Muscle of leg (tissue), 11 donors: ENCODE results near the gene SCYGR2. TPM values are rescaled to one million over a fixed set of nuclear protein-coding genes. Genes with fewer than 3 reads are reported as not detected.

ENCODE experiments used
- DNase-seq: peaks from one replicate; pipeline ENCODE4 v3.0.0; 2013
- H3K27ac ChIP-seq: one replicate; pipeline ENCODE4 v1.5.1; 2013; ENCODE audit warnings: mild to moderate bottlenecking, low read length, control low read depth
- H3K27me3 ChIP-seq: one replicate; pipeline ENCODE4 v1.6.1; 2013; ENCODE audit warnings: low read length; ENCODE audit not compliant: control insufficient read depth, insufficient read depth
- H3K36me3 ChIP-seq: one replicate; pipeline ENCODE4 v1.6.1; 2013; ENCODE audit warnings: low read length; ENCODE audit not compliant: control insufficient read depth, insufficient read depth
- H3K4me1 ChIP-seq: one replicate; pipeline ENCODE4 v1.6.1; 2013; ENCODE audit warnings: low read length; ENCODE audit not compliant: control insufficient read depth, insufficient read depth
- H3K4me3 ChIP-seq: one replicate; pipeline ENCODE4 v1.5.1; 2013; ENCODE audit warnings: low read length, control low read depth
- H3K9me3 ChIP-seq: replicated peaks from 2 replicates; pipeline ENCODE4 v1.6.1; 2013; ENCODE audit warnings: low read depth, low read length; ENCODE audit not compliant: control insufficient read depth
- WGBS: methylation state at CpG from one replicate; pipeline ENCODE4 v1.1.5; 2013; ENCODE audit warnings: missing lambda C conversion rate; ENCODE audit not compliant: insufficient coverage; 5-methylcytosine and 5-hydroxymethylcytosine counted together
- polyA plus RNA-seq, 8 donors: library from polyadenylated mRNA; unstranded; fragments of 120-200 nt; gene quantifications; one replicate each; pipeline versions ENCODE4 v1.2.1 to v1.2.3, GENCODE V29; 2013; ENCODE audit warnings: inconsistent platforms in 1 of 8, low replicate concordance in 1 of 8; ENCODE audit not compliant: insufficient read length in 8 of 8, insufficient read depth in 1 of 8
- total RNA-seq: library from RNA; stranded (reverse); fragments of 120-200 nt; gene quantifications from one replicate; pipeline ENCODE4 v1.2.4, GENCODE V29; 2013

The SCYGR2 gene
- total and polyA plus RNA-seq, 9 donors: not detected

DNA sequence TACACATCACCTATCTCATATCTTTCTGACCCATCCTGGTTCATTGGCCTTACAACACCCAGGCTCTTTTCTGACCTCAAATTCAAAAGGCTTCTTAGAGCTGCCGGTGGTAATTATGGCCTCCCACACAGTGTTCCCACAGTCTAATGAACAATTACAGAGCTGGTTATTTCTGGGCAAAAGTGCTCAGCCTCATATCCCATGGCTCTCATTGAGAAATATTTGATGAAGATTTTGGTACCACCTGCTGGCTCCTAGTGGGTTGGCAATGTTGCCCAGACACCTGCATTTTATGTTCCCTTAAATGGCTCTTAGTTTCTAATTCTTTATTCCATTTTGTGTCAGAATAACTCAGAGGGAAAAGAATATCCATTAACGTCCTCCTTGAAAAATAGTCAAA, 20.1 kb upstream of the SCYGR2 start:
- no peaks in the 10 kb centered on the region for H3K27me3 ChIP-seq
- no peaks in the 10 kb centered on the region for H3K4me1 ChIP-seq
- H3K4me3 ChIP-seq: no peak overlapping the region
- WGBS: no CpG with 5 or more reads among the region's 2 CpGs
- H3K27ac ChIP-seq: no peak overlapping the region
- no peak for DNase-seq
- peaks cover 9% of the 10 kb centered on the region for H3K9me3 ChIP-seq
- no peaks in the 10 kb centered on the region for H3K36me3 ChIP-seq

DNA sequence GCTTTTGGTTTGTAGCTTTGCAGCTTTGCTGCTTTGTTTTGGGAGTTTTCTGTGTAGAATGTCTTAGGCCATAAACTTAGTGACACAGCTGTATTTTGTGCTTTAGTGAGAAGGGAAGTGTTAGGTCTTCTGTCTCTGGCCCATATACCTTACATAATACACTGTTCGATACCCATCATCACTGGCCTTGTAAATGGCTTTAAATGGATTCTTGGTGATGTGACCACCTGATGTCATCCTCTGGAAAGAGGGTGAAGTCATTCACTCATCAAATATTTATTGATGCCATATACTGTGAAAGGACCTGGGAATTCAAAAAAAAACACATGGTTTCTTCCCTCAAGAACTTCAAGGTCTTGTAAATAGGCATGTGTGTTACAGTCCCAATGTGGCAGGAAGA, 18.9 kb upstream of the SCYGR2 start:
- no peak for DNase-seq
- Histone ChIP-seq H3K4me3 (no peak overlapping the region), H3K4me1 (no peaks in the 10 kb centered on the region), H3K9me3 (peaks cover 9% of the 10 kb centered on the region), H3K36me3 (no peaks in the 10 kb centered on the region), H3K27ac (no peak overlapping the region), H3K27me3 (no peaks in the 10 kb centered on the region)
- WGBS: no CpG with 5 or more reads among the region's 1 CpG

DNA sequence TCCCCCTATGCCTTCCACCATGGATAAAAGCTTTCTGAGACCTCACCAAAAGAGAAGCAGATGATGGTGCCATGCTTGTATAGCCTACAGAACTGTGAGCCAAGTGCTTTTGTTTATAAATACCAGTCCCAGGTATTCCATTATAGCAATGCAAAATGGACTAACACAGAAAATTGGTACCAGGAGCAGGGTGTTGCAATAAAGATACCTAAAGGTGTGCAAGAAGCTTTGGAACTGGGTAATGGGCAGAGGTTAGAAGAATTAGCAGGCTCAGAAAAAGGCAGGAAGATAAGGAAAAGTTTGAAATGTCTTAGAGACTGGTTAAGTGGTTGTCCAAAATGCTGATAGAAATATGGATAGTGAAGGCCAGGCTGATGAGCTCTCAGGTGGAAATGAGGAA, 16.3 kb upstream of the SCYGR2 start:
- H3K9me3 ChIP-seq: peaks cover 9% of the 10 kb centered on the region
- no peak overlapping the region for H3K27ac ChIP-seq
- no peaks in the 10 kb centered on the region for H3K27me3 ChIP-seq
- no peak for DNase-seq
- no peaks in the 10 kb centered on the region for H3K36me3 ChIP-seq
- no peaks in the 10 kb centered on the region for H3K4me1 ChIP-seq
- no peak overlapping the region for H3K4me3 ChIP-seq

DNA sequence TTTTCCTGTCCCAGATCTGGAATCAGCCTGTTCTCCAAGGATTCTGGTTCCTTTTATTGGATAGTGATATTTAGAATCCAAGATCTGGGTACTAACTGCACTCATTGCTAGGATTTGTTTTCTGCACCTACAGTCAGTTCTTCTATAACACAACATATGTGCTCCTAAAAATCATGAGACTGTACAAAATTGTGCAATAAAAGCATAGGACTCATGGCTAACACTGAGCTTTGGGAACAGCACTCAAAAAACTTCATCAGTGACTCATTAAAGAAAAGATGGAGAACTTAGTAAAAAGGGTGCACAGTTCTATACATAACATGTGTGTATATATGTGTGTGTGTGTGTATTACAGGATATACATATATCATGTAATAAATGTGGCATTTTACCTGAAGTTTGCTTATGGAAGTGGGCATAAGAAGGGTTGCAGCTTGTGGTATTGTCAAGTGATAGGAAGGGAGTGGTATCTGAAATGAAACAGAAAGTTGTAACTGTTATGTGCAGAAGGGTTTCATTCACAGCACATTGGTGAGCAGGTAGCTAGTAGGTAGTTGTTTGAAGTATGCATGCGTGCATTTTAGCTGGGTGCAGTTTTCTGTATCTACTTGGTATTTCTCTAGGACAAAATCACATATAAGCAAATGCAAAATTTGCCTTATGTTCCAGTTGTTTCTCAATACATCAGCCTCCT, 5.9 kb upstream of the SCYGR2 start:
- Histone ChIP-seq H3K4me3 (no peak overlapping the region), H3K27me3 (no peaks in the 10 kb centered on the region), H3K36me3 (no peaks in the 10 kb centered on the region), H3K4me1 (no peaks in the 10 kb centered on the region), H3K9me3 (no peaks in the 10 kb centered on the region), H3K27ac (no peak overlapping the region)
- no peak for DNase-seq
- WGBS: no CpG with 5 or more reads among the region's 1 CpG

DNA sequence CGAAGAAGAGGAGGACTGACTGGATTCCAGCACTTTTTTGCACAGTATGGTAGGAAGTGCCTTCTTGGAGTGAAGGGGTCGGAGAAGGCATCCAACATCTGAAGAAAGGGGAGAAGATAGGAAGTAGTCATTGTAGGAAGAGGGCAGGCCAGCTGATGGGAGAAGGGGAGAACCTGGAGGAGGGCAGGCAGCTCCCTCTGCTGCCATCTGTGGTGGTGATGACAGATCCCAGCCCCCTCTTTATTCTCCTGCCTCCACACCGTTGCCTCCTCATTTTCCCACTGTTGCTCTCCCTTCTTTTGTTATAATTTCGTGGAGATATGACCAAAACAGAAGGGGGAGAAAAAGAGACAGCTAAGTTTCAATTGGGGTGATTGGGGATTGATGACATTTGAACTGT, 2.9 kb upstream of the SCYGR2 start:
- 100% methylated on average over 1 of the region's 4 CpGs for WGBS

DNA sequence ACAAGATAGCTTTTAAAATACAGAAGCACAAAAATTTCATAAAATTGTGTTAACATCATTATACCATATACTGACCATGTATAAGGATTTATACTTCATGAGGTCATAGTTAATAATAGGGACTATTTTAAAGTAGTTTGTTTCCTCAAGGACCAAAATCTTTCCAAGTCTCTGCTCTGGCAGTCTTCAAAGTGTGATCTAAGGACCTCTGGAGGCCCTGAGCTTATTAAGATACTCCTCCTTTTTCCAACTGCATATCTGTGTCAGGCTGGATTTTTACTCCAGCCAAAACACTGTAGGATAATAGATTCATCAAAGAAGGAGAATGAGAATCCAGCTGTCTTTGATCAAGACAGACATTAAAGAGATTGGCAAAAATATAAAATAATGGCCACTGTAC, 1.7 kb upstream of the SCYGR2 start:
- peak; percentile 81 for DNase-seq
- Histone ChIP-seq H3K27ac (no peak overlapping the region), H3K9me3 (no peaks in the 10 kb centered on the region), H3K4me1 (no peaks in the 10 kb centered on the region), H3K27me3 (no peaks in the 10 kb centered on the region), H3K36me3 (no peaks in the 10 kb centered on the region), H3K4me3 (no peak overlapping the region)

More for the DNA sequence above, 2.9 kb upstream of the SCYGR2 start:
- DNase-seq: no peak
- Histone ChIP-seq H3K4me1 (no peaks in the 10 kb centered on the region), H3K36me3 (no peaks in the 10 kb centered on the region), H3K27ac (no peak overlapping the region), H3K9me3 (no peaks in the 10 kb centered on the region), H3K4me3 (no peak overlapping the region), H3K27me3 (no peaks in the 10 kb centered on the region)

DNA sequence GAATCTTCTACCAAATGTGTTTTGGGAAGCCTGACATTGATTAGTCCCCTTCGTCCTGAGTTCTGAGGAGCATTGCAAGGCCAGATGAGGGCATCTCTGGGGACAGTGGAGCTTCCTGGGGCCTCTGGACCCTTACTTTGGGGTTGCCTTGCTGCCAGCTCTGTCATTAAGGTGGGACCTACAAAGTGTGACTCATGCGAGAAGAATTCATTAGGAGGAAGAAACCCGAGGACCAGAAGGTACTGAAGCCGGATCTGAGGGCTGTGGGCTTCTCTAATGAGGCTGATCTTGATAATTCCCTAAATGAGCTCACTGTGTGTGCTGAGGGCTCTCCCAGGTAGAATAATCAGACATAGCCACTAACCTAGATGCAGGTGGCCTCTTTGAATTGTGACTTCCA, 695 bp upstream of the SCYGR2 start:
- H3K27me3 ChIP-seq: no peaks in the 10 kb centered on the region
- no peak for DNase-seq
- WGBS: 66% methylated on average over 4 of the region's 4 CpGs
- H3K9me3 ChIP-seq: no peaks in the 10 kb centered on the region
- no peaks in the 10 kb centered on the region for H3K36me3 ChIP-seq
- H3K27ac ChIP-seq: no peak overlapping the region
- no peak overlapping the region for H3K4me3 ChIP-seq
- no peaks in the 10 kb centered on the region for H3K4me1 ChIP-seq

DNA sequence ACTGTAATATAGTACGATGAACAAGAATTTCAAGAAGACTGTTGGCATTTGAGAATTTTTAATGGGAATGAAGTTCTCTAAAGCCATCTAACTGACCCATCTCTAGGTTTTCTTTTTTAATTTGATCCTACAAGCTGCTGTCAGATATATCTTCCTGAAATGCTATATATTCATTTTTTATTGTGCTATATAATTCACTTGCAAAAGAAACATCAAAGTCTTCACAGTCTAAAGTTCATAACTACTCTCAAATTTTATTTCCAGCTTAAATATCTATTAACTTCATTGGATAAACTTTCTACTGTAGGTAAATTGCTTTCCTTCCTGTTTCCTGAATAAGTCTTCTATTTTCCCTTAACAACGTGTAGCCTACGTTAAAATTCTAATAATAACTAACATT, 3.7 kb downstream of the SCYGR2 start:
- WGBS: no CpG with 5 or more reads among the region's 3 CpGs
- no peaks in the 10 kb centered on the region for H3K4me1 ChIP-seq
- no peaks in the 10 kb centered on the region for H3K9me3 ChIP-seq
- no peak for DNase-seq
- no peaks in the 10 kb centered on the region for H3K27me3 ChIP-seq
- H3K36me3 ChIP-seq: no peaks in the 10 kb centered on the region
- no peak overlapping the region for H3K4me3 ChIP-seq
- H3K27ac ChIP-seq: no peak overlapping the region

DNA sequence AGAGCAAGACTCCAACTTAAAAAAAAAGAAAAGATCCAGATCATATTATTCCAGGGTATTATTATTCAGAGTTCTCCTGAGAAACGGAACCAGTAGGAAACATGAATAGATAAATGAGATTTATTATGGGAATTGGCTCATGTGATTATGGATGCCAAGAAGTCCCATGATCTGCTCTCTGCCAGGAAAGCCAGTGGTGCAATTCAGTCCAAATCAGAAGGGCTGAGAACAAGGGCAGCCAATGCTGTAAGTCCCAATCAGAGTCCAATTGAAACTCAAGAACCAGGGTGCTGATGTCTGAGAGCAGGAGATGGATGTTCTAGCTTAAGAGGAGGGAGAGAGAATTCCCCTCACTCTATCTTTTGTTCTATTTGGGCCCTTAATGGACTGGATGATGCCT, 7.8 kb downstream of the SCYGR2 start:
- WGBS: 71% methylated on average over 1 of the region's 1 CpG
- H3K27ac ChIP-seq: no peak overlapping the region
- no peaks in the 10 kb centered on the region for H3K4me1 ChIP-seq
- DNase-seq: no peak
- no peaks in the 10 kb centered on the region for H3K36me3 ChIP-seq
- no peaks in the 10 kb centered on the region for H3K27me3 ChIP-seq
- H3K9me3 ChIP-seq: no peaks in the 10 kb centered on the region
- H3K4me3 ChIP-seq: no peak overlapping the region

DNA sequence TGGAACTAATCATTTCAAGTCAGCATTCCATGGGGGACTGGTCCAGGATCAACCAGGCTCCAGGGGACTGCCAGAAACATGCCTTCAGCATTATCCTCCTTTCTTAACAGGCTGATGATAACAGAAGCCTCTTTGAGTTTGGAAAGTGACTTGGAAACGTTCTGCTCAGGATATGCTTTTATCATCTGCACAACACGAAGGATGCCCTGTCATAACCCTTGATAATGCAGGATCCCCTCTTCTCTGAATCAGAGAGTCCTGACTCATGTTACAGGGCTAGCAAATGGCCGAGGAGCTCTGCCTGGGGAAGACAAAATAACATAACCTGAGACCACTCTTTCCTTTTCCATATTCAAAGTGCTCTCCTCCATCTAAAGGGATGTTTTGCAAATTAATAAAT, 9.2 kb downstream of the SCYGR2 start:
- DNase-seq: no peak
- Histone ChIP-seq H3K4me1 (no peaks in the 10 kb centered on the region), H3K27ac (no peak overlapping the region), H3K36me3 (no peaks in the 10 kb centered on the region), H3K27me3 (no peaks in the 10 kb centered on the region), H3K9me3 (no peaks in the 10 kb centered on the region), H3K4me3 (no peak overlapping the region)
- 80% methylated on average over 2 of the region's 3 CpGs for WGBS
